NCI-H2171 (cell line): Measurements from ENCODE around the gene FAM131B.

Source experiments
- DNase-seq: peaks from one replicate; lab custom pipeline; 2025; lab: John Stamatoyannopoulos, UW

FAM131B gene

DNA sequence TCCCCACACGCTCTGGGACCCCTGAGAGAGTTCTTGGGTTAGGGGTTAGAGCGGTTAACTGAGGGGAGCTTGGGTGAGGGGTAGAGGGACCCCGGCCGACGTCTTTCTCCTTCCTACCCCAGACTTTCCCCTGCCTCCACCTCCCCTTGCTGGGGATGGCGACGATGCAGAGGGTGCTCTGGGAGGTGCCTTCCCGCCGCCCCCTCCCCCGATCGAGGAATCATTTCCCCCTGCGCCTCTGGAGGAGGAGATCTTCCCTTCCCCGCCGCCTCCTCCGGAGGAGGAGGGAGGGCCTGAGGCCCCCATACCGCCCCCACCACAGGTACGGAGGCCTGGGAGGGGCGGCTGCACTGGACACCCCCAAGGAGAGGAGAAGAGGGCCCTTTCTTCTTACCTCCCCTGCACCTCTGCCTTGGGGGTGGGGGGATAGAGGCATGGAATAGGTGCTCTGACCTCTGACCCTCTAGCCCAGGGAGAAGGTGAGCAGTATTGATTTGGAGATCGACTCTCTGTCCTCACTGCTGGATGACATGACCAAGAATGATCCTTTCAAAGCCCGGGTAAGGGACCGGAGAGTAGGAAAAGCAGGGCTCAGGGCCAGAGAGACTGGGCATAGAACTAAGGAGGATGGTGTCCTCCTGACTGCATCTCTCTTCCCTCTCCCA, 19.7 kb upstream of the FAM131B start:
- DNase-seq = no peak

DNA sequence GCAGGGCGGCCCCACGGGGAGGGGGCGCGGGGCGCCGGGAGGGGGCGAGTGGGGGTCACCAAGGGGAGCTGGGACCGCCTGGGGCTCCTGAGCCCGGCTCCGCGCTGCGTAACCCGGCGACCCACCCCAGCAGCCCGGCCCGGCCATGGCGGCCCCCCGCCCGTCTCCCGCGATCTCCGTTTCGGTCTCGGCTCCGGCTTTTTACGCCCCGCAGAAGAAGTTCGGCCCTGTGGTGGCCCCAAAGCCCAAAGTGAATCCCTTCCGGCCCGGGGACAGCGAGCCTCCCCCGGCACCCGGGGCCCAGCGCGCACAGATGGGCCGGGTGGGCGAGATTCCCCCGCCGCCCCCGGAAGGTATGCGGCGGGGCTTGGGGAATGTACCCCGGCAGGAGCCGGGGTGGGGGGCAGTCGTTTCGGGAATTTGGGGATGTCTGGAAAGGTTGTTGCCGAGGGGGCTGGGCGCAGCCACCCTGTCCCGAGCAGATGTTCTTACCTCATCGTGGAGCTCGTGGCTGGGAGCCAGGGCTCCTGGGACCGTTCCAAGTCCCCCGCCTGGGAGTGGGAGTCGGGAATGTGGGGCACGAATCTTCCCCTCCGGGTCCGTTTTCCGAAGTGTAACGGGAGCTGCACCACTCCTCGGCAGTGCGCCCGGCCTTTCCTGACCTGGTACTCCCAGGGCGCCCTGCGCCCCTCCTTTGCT, 19.1 kb upstream of the FAM131B start:
- peak; percentile 50 for DNase-seq

- peak; percentile 77 for DNase-seq
Observed at GRCh38 chr7:143380646-143381426, 18.3 kb upstream of the FAM131B start, which contains the start of gene ZYX. TSS of gene ZYX (plus strand) at chr7:143381345. CDS start at chr7:143381572, 227 bp downstream.

- peak; percentile 65 for DNase-seq
Observed at GRCh38 chr7:143380260-143380645, 17.7 kb upstream of the FAM131B start.

DNA sequence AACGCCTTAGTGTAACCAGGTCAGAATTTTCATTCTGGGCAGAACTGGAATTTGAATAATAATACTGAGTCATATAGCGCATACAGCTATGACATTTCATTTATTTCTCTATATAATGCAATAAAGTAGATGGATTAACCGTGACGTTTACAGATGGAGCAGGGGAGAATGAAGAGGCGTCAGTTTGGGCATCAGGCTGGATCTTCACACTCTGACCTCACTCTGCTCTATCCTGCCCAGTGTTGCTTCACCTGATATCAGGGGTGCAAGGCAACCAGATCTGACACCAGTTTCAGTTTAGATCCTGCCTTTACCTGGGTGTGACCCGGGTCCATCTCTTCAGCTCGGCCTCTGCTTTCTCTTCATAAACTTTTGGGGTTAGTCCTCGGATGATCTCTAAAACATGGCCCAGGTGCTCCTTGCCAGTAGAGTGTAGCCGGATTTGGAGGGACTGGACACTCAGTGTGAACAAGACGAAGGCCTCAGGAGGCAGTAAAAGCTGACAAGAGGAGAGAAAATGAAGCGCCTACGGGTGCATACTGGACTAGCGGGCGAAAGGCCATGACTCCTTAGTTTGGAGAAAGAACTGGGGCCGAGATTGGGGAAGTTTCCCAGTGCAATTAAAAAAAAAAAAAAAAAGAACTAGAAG, 17.2 kb upstream of the FAM131B start:
- no peak for DNase-seq

DNA sequence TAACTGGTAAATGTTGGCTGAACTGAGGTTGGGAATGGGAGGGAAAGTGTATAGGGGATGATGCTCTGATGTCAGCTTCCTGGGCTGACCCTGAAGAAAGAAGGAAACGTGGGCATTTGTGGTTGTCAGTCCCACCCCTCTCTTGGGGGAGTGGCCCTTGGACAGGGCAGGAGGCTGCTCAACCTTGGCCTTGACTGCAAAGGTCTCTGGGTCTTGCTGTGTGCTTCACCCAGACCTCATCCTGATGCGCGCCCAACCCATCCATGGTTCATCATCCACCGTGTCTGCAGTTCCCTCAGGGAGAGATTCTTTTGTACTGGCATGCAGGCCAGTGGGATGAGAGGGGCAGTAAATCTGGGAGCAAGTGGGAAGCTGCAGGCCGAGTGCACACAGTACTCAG, 13.9 kb upstream of the FAM131B start:
- DNase-seq = no peak

DNA sequence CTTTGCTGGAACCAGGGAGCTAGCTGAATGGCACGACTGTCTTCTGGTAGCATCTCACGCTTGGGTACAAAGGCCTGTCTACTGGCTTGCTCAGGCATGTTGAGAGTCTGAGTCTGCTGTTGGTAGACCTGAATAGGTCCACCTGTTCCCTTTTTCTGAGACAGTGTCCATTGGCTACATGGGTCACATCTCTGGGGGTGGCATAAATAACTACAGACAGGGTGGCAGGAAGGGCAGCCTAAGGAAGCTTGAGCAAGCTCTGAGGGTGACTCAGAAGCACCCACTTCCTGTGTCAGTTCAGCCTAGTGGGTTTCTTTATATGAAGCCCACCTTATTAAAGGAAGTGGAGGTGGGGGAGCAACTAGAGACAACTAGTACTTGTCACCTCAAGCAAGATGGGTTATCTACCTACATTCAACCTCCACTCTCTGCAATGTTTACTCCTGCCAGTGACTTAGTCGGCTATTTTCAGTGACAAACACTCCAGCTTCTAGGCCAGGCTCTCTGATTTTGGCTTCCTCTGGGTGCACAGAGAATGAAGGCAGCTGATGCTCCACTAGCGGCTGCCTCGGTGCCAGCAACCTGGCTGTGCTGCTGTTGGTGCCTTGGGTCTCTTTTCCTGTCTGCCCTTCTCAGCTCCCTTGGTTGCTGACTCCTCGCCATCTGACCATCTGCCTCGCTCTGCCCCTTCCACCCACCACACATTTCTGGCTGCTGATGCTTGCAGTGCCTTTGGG, 13.0 kb upstream of the FAM131B start:
- no peak for DNase-seq

DNA sequence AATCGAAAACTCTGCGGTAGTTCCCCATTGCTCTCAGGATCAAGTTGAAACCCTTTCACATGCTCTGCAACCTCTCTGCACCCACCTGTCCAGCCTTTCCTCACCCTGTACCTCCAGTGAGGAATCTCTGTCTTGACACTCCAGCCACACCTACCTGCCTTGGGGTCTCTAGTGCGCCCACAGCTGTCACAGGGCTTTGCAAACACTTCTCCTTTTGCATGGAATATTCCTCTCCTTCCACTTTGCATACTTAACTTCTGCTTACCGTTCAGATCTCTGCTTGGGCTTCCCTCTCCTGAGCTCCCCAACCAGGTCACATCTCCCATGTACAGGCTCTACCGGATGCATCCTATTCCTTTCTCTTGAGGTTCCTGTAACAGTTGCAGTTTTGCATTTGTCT, 12.0 kb upstream of the FAM131B start:
- DNase-seq = no peak

GRCh38 chr7:143373255-143373794, 10.8 kb upstream of the FAM131B start:
- no peak for DNase-seq

DNA sequence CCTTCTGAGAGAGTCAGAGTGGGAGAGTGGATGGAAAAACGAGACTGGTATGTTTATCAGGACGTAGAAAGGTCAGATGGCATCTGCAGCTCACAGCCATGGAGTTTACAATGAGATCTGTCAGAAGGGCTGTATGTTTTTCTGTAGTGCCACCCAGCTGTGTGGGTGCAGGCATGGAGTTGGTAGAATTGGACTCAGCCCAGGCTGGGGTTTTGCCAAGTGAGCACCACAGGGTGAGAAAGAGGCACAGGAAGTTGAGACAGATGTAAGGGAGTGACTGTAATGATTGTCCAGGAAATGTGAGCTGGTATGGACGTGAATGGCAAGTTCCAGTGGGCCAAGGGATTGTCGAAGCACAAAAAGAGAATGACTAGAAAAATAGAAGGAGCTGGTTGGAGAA, 9.6 kb upstream of the FAM131B start:
- no peak for DNase-seq

DNA sequence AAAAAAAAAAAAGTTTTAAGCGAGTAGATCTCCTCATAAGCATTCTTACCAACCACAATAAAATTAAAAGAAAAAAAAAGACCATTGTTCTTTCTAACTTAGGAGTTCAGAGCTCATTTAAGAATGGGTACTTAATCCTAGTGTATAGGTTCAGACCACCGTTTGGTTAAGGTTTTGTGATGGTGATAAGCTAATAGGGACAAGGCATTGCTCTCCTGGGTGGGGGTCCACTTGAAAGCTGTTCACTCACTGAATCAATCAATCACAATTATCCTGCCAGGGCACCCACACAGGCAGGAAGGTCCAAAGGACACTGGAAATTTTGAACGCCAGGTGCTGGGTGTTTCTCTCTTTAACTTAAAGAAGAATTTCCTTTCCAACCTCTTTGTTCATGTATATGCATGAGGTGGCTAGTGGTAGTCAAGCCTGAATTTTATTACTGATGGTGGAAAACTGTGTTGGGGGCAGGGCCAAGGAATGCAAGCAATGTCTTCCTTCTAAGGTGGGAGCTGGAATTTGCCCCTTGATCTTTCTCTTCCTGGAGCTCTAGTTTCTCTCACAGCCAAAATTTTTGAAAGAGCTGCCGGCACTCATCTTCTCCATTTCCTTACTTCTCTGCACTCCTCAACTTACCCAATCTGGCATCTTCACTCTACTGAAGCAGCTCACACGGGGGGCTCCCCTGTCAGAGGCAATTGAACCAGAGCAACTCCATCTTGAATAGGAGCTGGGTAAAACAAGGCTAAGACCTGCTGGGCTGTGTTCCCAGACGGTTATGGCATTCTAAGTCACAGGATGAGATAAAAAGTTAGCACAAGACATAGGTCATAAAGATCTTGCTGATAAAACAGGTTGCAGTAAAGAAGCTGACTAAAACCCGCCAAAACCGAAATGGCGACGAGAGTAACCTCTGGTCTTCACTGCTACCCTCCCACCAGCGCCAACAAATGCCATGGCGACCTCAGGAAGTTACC, 7.5 kb upstream of the FAM131B start:
- DNase-seq = no peak

GRCh38 chr7:143368387-143368786, 5.9 kb upstream of the FAM131B start:
- DNase-seq = no peak

DNA sequence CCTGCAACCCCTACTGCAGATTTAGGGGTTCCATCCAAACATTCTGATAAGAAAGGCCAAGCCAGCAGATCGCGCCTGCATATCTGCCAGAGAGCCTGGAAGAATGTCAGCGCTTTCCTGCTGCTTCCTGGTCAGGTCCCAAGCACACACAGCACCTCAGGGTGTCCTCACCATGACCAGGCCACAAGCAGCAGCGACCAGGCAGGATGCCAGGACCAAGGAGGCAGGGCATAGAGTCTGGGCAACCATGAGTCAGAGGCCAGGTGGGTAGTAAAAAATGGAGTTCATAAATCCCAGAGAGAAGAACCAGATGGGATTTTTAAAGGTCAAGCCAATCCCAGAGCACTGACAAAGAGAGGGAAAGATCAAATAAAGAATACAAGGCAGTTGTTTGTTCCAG, 5.5 kb upstream of the FAM131B start:
- no peak for DNase-seq

- DNase-seq = no peak
Observed at GRCh38 chr7:143363016-143363937, 764 bp upstream of the FAM131B start.

- DNase-seq = peak; percentile 5
Observed at GRCh38 chr7:143361552-143362130, 872 bp downstream of the FAM131B start.

DNA sequence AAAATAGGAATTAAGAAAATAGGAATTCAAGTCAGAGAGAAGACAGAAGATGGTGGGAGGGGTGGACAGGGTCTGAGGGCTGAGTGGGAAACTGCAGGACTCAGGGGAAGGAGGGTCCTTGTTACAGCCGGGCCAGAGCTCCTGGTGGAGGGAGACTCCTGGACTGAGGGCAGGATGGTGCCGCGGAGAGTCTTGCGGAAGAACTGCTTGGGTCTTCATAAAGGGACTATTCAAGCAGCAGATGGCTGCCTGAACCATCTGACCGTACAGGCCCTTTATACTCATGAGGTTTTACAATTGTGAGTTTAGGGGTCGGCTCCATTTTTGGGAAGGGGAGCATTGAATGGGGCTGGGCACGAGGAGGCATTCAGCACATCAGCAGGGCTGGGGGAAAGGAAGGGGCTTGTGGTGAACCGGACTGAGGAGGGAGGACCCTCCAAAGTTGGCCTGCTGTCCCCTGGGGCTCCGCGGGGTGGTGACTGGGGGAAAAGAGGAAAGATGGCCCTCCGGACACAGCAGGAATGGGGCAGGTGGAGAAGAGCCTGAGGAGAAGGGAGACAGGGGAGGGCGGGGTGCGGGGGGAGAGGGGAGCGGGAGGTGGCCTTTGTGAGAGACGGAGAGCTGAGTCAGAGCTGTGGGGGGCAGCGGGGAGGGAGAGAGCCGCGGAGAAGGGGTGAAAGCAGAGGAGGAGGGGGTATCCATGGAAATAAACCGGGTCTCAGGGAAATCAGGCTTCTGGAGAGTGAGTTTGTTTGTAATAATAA, 1.5 kb downstream of the FAM131B start:
- peak; percentile 0 for DNase-seq

DNA sequence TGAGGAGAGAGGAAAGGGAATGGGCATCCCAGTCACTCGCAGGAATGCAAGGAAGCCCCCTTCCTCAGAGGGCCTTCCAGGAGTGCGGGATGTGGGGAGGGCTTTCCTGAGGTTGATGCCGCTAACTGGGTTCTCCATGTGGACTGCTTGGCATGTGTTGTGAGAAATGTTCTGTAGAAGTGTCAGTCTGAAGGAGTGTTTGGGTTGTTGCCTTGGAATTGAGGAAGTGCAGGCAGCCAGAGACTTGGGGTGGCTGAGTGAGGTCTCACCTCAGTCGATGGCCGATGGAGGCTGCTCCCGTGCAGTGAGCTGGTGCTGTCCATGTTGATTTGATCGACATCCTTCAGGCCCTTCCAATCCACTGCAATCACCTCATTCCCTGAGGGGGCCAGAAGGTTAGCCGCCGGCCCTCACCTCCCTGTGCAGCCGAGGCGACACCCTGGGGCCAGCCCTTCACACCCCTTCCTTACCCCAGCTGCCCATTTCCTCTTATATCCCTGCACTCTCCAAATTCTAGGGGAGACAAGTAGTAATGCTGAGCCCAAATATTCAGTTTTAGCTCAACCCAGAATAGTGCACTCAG, 2.7 kb downstream of the FAM131B start:
- no peak for DNase-seq

DNA sequence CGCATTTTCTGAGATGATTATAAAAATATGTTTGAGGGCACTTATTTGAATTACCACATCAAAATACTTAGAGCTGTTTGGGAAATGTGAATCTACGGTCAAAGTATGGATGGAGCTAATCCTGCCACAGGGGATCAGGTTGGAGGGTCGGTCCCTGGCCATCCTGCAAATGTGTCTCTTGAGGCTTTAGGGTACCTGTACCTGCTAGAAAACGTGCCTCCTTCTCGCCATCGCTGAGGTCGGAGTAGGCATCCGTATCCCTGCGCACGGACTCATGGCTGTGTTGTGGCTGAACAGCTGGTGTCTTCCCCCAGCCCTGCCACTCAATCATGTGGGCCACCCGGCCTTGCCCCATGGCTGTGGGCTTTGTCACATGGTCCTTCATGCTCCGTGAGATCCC, 3.9 kb downstream of the FAM131B start:
- DNase-seq = no peak
